Activated naive CD4-positive, alpha-beta T cell treated with anti-CD3 and anti-CD28 coated beads, Interleukin-2, amount 50 U/mL, for 72 hours (primary cell): ENCODE data around the gene ACAD9. TPM values are rescaled to one million over a fixed set of nuclear protein-coding genes. Genes with fewer than 3 reads are reported as not detected.
"Not testable (repeated sequence)": the region's sequence is repeated elsewhere in the genome, so short reads cannot be mapped to it uniquely, and the experiment has no call there.

Experiments used
- ATAC-seq, 2 donors: fragments of 150-1000 bp; cut with Tn5 transposase; 2 replicates each; pipeline ENCODE4 v1.10.0; 2021; ENCODE audit warnings: mild to moderate bottlenecking in 2 of 2, moderate library complexity in 2 of 2
- DNase-seq, 2 donors: peaks; one replicate each; pipeline ENCODE4 v3.0.0; 2021 to 2022; ENCODE audit warnings: low spot score in 2 of 2
- H3K27ac Mint-ChIP-seq, 2 donors: one replicate each; pipeline ENCODE4 v1.8.0; 2022; ENCODE audit warnings: mild to moderate bottlenecking in 2 of 2, mixed read lengths in 2 of 2
- H3K36me3 Mint-ChIP-seq, 2 donors: one replicate each; pipeline ENCODE4 v1.8.0; 2022; ENCODE audit warnings: mixed read lengths in 2 of 2
- H3K9me3 Mint-ChIP-seq, 2 donors: one replicate each; pipeline ENCODE4 v1.8.0; 2022; ENCODE audit warnings: mixed read lengths in 2 of 2
- total RNA-seq, 2 donors: library from RNA; stranded (reverse); gene quantifications; one replicate each; pipeline ENCODE4 v1.2.3, GENCODE V29; 2022

ACAD9 gene
- 10 to 100 TPM; 49.7 to 74.2 TPM for total RNA-seq

DNA sequence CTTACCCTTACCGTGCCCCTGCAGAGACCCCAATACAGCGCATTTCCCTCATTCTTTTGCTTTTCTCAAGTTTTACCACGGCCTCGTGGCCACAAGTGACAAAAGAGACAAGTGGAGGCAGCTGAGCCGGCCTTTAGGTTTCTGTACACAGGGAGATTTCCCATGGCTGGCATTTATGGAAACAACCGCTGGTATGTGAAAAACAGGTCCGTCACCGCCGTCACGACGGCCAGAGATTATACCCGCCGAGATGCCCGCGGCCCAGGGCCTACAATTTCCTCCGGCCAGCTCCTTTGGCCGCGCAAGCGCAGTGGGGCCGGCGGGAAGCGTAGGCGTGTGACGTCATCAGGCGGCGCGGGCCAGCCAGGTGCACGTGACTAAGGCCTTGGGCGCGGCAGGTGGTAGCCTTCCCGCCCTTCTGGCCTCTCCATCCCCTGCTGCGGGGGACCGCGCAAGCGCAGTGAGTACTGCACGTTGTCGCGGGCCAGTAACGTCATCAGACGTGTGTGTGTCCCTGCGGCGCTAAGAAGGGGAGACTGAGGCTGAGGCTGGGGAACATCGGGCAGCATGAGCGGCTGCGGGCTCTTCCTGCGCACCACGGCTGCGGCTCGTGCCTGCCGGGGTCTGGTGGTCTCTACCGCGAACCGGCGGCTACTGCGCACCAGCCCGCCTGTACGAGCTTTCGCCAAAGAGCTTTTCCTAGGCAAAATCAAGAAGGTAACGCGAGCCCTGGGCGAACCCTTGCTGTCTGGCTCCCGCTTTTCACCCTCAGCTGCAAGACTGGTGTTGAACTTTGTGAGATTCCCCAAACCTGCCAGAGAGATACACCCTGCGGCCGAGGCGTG is at the start of gene ACAD9:
ACAD9 (plus strand) TSS at position 496 of the 845 bp plus-strand sequence; CDS start at position 568, 72 bp downstream.
- DNase-seq (peak; percentile 99), ATAC-seq (peak; percentile 90 to 97)
- Mint-ChIP-seq H3K27ac (peak within 1 kb of the TSS; percentile 95 to 99), H3K36me3 (peaks cover 26 to 35% of the 10 kb centered on the region in 2 donors), H3K9me3 (no peaks in the 10 kb centered on the region)

DNA sequence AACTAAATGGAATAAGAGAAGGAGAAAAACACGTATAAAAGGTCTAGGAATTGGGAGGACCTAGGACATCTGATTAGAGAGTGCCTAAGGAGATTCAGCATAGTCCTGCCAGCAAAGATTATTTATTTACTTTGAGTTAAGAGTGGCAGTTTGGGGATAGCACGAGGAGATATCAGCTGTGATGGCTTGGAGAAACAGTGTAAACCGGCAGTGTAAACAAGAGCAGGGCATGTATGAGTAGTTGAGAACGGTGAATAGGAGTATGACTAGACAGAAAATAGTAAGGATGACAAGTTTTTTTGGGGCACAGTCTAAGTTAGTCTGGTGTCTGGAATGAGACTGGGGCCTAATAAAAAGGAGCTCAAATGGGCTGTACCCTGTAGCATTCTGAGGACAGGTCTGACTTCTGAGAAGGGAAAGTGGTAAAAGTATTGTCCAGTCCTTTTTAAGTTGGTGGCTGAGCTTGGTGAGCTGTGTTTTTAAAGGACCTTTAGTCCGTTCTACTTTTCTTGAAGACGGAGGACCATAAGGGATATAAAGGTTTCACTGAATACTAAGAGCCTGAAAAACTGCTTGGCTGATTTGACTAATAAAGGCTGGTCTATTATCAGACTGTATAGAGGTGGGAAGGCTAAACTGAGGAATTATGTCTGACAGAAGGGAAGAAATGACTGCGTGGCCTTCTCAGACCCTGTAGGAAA is 49.3 kb upstream of the ACAD9 start:
- H3K9me3 Mint-ChIP-seq, DNase-seq, H3K27ac Mint-ChIP-seq, ATAC-seq, H3K36me3 Mint-ChIP-seq: not testable (repeated sequence)

DNA sequence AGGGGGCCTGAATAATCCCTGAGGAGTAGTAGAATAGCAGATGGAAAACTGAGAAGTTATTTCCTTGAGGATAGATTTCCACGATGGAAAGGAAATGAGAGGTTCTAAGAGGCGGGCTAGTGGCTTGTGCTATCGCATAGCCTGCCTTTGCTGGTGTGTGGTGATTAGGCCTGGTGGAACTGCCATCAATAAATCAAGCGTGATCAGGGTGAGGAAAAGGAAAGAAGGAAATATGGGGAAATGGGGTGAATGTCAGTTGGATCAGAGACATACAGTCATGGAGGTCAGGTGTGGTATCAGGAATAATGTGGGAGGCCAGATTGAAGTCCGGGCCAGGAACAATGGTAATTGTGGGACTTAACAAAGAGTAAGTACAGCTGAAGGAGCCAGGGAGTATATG is 48.7 kb upstream of the ACAD9 start:
- ATAC-seq, H3K27ac Mint-ChIP-seq, H3K36me3 Mint-ChIP-seq, DNase-seq, H3K9me3 Mint-ChIP-seq: not testable (repeated sequence)

DNA sequence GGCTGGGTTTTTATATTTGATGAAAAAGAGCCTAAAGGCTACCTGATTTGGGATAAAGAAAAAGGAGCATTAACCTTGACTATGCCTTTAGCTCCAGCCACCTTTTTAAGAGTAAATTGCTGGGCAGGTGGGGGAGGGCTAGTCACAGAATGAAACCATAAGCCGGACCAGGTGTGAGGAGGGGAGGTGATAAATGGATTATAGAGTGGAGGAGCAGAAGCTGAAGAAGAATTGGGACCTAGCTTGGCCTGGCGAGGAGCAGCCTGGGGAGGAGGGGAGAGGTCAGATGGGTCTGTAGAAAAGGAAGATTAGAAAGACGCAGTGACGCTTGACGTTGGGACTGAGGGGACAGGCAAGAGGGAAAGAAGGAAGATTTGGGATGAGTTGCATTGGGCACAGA is 46.4 kb upstream of the ACAD9 start:
- not testable (repeated sequence) for H3K27ac Mint-ChIP-seq, H3K36me3 Mint-ChIP-seq, DNase-seq, ATAC-seq, H3K9me3 Mint-ChIP-seq

DNA sequence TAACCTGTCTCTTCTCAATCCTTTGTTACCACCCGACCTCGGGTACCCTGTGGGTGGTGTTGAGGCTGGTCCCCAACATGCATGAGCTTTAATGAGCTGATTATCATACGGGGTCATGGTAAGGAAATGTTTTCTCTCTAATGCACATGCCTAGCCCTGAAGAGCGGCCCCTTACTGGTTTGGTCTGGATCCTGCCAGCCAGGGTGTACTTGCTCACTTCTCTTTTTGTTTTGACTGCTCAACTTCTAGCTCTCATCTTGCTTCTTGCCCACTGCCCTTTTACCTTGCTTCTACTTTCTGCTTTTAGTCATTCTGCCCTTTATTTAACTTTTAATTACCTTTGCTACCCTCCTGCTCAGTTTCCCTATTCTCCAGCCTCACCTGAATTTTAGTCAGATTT is 44.3 kb upstream of the ACAD9 start:
- ATAC-seq = peak in 1 of 2 donors; percentile 20
- no peaks in the 10 kb centered on the region for H3K36me3 Mint-ChIP-seq
- no peaks in the 10 kb centered on the region for H3K9me3 Mint-ChIP-seq
- no peak for DNase-seq
- H3K27ac Mint-ChIP-seq = no peak overlapping the region

DNA sequence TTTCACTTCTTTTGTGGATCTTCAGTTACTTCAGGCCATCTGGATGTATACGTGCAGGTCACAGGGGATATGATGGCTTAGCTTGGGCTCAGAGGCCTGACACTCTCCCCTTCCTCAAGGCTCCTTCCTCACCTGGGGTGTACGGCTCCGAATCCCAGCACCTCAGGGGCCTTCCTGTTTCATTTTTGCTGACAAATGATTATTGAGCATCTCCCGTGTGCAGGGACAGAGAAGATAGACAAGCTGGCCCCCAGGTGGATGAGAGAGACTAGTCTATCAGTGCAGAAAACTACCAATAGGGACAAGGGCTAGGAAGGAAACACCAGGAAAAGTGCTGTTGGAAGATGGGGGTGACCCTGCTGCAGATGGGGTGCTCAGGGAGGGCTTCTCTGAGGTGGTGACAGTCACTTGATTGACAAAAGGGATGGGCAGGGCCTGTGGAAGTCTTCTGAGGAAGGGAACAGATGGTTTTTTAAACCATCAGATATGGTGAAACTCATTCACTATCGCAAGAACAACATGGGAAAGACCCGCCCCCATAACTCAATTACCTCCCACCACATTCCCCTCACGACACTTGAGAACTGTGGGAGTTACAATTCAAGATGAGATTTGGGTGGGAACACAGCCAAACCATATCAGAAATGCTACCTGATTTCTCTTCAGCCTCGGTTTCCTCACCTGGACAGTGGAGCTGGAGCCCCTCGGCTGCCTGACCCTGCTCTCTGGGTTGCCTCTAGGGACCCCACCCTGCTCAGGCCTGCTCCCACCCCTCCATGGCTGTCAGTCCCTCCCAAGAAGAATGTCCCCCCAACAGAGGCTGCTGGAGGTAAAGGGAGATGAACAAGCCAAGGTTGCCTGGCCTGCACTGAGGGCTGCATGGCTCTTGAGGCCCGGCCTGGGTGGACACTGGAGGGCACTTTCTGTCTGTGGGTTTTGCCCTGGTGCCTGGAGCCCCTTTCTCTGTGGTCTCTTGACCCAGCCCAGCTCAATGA is 37.2 kb upstream of the ACAD9 start:
- H3K36me3 Mint-ChIP-seq = no peaks in the 10 kb centered on the region
- peak overlapping the region in 1 of 2 donors; percentile 2 for H3K27ac Mint-ChIP-seq
- ATAC-seq (no peak), DNase-seq (no peak)
- H3K9me3 Mint-ChIP-seq = no peaks in the 10 kb centered on the region

DNA sequence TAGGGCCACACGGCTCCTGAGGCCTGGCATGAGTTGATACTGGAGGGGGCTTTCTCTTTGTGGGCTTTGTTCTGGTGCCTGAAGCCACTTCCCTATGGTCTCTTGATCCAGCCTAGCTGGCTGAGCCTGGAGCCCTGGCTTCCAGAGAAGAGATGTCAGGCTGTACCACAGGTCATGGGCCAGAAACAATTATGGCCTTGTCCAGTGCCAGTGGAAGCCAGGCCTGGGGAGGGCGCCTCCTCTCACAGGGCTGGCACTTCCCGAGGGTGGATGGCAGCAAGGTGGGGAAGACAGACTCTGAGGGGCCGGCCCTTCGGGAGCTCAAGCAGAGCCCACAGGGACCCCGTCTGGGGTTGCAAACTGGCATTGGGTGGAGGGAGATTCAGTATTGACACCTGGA is 34.9 kb upstream of the ACAD9 start:
- Mint-ChIP-seq H3K36me3 (no peaks in the 10 kb centered on the region), H3K27ac (no peak overlapping the region), H3K9me3 (no peaks in the 10 kb centered on the region)
- ATAC-seq (no peak), DNase-seq (no peak)

DNA sequence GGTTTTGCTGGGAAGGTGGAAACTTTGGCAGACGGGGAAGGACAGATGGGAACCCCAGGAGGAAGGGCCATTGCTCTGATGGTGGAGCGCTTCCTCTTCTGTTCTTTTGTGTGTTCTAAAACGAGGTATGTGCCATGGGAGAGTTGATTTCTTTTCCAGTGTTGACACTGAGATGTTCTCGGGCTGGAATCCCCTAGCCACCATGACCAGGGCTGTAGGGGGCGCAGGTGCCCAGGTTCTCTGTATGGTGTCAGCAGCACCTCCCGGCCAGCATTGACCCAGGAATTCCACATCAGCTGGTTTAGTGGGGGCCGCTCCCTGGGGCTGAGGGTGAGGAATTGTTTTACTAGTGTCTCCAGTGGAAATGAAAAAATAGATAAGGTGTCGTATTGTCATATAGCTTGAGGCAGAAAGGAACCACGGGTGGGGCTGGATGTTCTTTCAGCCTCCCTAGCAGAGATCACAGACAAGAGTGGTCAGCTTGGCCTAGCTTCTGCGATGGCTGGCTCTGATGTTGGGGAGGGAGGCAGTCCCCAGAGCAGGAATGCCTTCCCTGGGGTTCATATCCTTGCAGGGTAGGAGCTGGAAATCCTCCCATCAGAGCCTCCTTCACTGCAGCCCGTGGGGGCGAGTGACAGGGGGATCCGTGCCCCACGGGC is 34.2 kb upstream of the ACAD9 start:
- H3K36me3 Mint-ChIP-seq = no peaks in the 10 kb centered on the region
- DNase-seq (no peak), ATAC-seq (no peak)
- H3K27ac Mint-ChIP-seq = peak overlapping the region; percentile 16 to 45
- H3K9me3 Mint-ChIP-seq = no peaks in the 10 kb centered on the region

DNA sequence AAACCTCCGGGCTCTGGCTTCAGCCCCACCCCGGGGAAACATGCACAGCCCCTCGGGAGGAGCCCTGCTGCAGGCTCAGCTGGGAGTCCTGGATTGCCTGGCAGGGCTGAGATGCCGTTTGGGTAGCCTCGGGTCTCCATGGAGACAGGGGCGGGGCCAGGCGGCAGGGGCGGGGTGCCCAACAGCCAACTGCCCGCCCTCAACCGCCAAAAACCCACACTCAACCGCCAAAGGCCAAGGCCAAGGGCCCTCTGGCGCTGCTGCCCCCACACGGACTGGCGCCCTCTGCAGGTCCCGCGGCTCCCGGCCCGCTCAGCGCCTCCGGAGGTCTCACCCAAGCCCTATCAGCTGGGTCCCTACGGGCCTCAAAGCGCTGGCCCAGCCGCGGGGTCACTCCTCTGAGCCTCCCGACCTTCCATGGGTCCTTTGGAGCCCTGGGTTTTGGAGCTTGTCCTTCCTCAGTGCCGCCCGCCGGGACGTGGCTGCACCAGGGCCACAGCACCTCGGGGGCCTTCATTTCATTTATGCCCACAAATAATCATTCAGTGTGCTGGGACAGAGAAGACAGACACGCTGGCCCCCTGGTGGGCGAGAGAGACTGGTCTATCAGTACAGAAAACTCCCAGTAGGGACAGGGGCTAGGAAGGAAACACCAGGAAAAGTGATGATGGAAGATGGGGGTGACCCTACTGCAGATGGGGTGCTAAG is 33.5 kb upstream of the ACAD9 start:
- ATAC-seq (peak; percentile 89), DNase-seq (peak; percentile 84 to 85)
- H3K27ac Mint-ChIP-seq = peak overlapping the region; percentile 75 to 84
- H3K36me3 Mint-ChIP-seq = no peaks in the 10 kb centered on the region
- no peaks in the 10 kb centered on the region for H3K9me3 Mint-ChIP-seq

DNA sequence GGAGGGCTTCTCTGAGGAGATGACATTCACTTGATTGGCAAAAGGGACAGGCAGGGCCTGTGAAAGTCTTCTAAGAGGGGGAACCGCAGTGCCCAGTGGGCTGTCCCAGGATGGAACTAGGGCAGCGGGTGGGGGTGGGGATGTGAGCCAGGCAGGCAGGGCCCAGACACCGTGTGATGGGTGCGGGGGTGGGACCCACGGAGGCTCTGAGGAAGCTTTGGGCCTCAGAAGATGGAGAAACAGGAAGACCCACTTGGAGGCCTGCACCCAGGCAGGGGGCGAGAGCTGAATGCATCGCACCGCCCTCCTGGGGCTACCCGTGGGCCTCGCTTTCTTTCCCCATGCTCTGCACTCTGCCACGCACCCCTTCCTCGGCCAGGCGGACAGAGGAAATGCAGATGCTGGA is 32.9 kb upstream of the ACAD9 start:
- no peaks in the 10 kb centered on the region for H3K36me3 Mint-ChIP-seq

DNA sequence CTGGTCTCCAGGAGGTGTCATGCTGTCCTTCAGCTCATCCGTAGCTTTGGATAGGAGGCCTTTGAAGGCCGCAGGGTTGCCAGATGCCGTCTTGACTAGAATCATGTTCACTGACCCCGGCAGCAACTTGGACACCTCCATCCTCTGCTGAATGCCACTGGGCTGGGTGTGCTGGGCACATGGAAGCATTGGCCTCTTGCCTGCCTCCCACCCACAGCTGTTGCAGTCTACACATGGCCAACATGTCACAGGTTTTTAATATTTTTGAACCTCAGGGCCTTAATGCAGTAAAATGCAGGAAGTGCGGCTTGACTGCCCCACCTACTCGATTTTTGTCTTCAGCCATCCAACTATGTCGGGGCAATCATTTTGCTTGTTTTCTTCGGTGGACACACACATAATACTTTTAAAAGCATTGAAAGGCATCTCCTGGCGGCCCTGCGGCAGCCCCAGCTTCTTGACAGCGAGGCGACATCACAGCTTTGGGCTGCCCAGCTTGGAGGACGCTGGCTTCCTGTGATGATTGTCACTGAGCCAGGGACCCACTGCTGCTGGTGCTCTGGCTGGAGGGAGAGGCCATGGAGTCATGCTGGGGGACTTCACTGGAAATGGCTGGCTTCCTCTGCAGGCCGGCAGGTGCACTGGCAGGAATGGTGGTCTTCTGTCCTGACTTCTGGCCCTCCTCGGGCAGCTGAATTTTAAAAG is 31.6 kb upstream of the ACAD9 start:
- DNase-seq (no peak), ATAC-seq (no peak)
- Mint-ChIP-seq H3K36me3 (no peaks in the 10 kb centered on the region), H3K9me3 (no peaks in the 10 kb centered on the region), H3K27ac (no peak overlapping the region)

More for the DNA sequence above, 32.9 kb upstream of the ACAD9 start:
- Mint-ChIP-seq H3K27ac (peak overlapping the region; percentile 75 to 84), H3K9me3 (no peaks in the 10 kb centered on the region)
- peak; percentile 29 to 55 for ATAC-seq
- no peak for DNase-seq

DNA sequence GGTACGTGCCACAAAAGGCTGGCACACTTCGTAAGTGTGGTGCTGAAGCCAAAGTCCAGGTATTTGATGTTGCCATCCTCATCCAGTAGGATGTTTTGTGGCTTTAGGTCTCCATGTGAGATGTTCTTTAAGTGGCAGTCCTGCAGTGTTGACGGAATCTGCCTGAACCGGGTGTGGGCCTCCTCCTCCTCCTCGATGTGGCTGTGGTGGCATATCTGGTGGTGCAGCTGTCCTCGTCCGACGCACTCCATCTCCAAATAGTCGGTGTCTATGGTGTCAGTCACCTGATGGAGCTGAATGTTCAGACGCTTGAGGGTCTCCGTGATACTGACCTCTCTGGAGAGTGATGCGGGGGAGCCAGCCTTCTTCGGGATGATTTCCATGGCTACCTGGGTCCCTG is 30.5 kb upstream of the ACAD9 start:
- peaks cover 4 to 8% of the 10 kb centered on the region in 2 donors for H3K36me3 Mint-ChIP-seq
- DNase-seq (no peak), ATAC-seq (no peak)
- no peak overlapping the region for H3K27ac Mint-ChIP-seq
- H3K9me3 Mint-ChIP-seq = peaks cover under 1 to 2% of the 10 kb centered on the region in 2 donors

DNA sequence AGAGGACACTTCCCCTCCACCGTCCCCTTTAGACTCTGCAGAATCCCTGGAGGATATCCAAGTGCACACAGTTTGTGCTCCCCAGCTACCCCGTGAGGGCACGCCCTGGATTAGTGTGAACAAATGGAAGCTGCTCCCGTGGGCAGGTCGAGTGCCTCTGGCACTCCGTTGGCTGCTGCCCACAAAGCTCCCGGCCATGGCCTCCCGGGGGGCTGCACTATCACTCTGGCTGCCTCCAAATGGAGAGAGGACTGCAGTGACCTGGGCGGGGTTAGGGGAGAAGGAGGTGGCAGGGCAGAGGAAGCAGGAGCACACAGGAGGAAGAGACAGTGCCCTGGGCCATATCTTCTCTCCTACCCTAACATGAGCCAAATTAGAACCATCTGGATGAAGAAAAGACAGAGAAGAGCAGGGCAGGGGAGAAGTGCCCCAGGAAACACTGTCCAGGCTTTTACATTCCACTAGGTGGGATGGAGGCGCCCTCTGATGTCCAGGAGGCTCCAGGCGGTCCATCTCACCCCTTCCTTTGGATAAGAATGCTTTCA is 29.4 kb upstream of the ACAD9 start:
- DNase-seq = no peak
- H3K9me3 Mint-ChIP-seq = peaks cover 5 to 13% of the 10 kb centered on the region in 2 donors
- H3K36me3 Mint-ChIP-seq = peaks cover 11 to 19% of the 10 kb centered on the region in 2 donors
- no peak for ATAC-seq
- peak overlapping the region in 1 of 2 donors; percentile 9 for H3K27ac Mint-ChIP-seq

DNA sequence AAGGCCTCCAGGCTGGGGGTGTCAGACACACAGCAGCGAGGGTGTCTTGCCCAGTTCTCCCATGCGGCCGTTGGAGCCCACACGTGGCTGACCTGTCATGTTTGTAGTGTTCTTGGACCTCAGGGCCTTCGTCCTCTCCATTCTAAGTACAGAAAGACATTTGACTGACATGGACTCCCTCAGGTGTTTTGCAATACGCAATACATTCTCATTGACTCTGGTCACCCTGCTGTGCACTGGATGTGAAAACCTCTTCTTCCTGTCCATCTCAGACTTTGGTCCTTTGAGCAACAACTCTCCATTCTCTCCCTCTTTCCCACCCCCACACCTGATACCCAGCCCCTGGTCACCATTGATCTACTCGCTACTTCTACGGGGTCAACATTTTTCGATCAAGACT is 28.9 kb upstream of the ACAD9 start:
- H3K9me3 Mint-ChIP-seq = peaks cover 5 to 17% of the 10 kb centered on the region in 2 donors
- peak overlapping the region in 1 of 2 donors; percentile 9 for H3K27ac Mint-ChIP-seq
- H3K36me3 Mint-ChIP-seq = peaks cover 11 to 23% of the 10 kb centered on the region in 2 donors
- no peak for ATAC-seq
- no peak for DNase-seq

DNA sequence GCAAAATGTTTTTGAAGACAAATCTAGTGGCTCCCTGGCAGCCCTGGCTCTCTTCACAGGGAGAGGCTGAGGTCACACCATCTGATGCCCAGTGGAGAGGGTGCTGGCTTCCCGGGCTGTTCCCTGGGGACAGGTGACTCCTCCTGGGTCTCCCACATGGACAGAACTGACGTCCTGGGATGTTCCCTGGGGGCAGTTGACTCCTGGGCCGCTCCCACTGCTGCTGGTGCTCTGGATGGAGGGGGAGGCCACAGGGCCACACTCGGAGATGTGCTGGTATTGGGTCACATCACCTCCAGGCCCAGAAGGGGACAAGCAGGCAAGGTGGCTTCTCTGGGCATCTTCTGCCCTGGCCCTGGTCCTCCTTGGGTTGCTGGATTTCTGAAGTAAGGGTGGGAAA is 27.8 kb upstream of the ACAD9 start:
- Mint-ChIP-seq H3K9me3 (peaks cover 5 to 17% of the 10 kb centered on the region in 2 donors), H3K36me3 (peaks cover 11 to 23% of the 10 kb centered on the region in 2 donors), H3K27ac (no peak overlapping the region)
- DNase-seq (no peak), ATAC-seq (no peak)
